Measurements from ENCODE around the gene SPAG16.

GRCh38 chr2:214006601-214007000 lies 722.3 kb downstream of the SPAG16 start:
- TF ChIP-seq CTCF (IDR thresholded peaks at IDR 0.05) (no peak), POLR2A (IDR thresholded peaks at IDR 0.05) (no peak)
